ENCODE results near the gene UNC5CL.

GRCh38 chr6:40998661-40999060 is 40.4 kb downstream of the UNC5CL start:
- TF ChIP-seq, protein P1, sequence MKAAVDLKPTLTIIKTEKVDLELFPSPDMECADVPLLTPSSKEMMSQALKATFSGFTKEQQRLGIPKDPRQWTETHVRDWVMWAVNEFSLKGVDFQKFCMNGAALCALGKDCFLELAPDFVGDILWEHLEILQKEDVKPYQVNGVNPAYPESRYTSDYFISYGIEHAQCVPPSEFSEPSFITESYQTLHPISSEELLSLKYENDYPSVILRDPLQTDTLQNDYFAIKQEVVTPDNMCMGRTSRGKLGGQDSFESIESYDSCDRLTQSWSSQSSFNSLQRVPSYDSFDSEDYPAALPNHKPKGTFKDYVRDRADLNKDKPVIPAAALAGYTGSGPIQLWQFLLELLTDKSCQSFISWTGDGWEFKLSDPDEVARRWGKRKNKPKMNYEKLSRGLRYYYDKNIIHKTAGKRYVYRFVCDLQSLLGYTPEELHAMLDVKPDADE (conservative IDR thresholded peaks at IDR 0.05; ENCODE audit: control insufficient read depth, low read depth, low read length) = no peak
- TF ChIP-seq ZNF512 (tag; IDR thresholded peaks at IDR 0.05) (no peak), LCOR (CRISPR knock-in tag; IDR thresholded peaks at IDR 0.05) (no peak), MAFF (IDR thresholded peaks at IDR 0.05; ENCODE audit: low read length) (no peak), TBL1XR1 (IDR thresholded peaks at IDR 0.05; ENCODE audit: low read length in 2 of 2) (no peak), DPF2 (IDR thresholded peaks at IDR 0.05) (no peak)
- TF ChIP-seq, protein P2, sequence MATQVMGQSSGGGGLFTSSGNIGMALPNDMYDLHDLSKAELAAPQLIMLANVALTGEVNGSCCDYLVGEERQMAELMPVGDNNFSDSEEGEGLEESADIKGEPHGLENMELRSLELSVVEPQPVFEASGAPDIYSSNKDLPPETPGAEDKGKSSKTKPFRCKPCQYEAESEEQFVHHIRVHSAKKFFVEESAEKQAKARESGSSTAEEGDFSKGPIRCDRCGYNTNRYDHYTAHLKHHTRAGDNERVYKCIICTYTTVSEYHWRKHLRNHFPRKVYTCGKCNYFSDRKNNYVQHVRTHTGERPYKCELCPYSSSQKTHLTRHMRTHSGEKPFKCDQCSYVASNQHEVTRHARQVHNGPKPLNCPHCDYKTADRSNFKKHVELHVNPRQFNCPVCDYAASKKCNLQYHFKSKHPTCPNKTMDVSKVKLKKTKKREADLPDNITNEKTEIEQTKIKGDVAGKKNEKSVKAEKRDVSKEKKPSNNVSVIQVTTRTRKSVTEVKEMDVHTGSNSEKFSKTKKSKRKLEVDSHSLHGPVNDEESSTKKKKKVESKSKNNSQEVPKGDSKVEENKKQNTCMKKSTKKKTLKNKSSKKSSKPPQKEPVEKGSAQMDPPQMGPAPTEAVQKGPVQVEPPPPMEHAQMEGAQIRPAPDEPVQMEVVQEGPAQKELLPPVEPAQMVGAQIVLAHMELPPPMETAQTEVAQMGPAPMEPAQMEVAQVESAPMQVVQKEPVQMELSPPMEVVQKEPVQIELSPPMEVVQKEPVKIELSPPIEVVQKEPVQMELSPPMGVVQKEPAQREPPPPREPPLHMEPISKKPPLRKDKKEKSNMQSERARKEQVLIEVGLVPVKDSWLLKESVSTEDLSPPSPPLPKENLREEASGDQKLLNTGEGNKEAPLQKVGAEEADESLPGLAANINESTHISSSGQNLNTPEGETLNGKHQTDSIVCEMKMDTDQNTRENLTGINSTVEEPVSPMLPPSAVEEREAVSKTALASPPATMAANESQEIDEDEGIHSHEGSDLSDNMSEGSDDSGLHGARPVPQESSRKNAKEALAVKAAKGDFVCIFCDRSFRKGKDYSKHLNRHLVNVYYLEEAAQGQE (IDR thresholded peaks at IDR 0.05; ENCODE audit: borderline replicate concordance) = no peak
- TF ChIP-seq, protein P2 (CRISPR knock-in tag; IDR thresholded peaks at IDR 0.05; ENCODE audit: low read depth) = no peak
- TF ChIP-seq, protein P3, sequence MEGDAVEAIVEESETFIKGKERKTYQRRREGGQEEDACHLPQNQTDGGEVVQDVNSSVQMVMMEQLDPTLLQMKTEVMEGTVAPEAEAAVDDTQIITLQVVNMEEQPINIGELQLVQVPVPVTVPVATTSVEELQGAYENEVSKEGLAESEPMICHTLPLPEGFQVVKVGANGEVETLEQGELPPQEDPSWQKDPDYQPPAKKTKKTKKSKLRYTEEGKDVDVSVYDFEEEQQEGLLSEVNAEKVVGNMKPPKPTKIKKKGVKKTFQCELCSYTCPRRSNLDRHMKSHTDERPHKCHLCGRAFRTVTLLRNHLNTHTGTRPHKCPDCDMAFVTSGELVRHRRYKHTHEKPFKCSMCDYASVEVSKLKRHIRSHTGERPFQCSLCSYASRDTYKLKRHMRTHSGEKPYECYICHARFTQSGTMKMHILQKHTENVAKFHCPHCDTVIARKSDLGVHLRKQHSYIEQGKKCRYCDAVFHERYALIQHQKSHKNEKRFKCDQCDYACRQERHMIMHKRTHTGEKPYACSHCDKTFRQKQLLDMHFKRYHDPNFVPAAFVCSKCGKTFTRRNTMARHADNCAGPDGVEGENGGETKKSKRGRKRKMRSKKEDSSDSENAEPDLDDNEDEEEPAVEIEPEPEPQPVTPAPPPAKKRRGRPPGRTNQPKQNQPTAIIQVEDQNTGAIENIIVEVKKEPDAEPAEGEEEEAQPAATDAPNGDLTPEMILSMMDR (IDR thresholded peaks at IDR 0.05 in 2 of 3, conservative IDR thresholded peaks at IDR 0.05 in 1 of 3; ENCODE audit: insufficient read depth in 2 of 3, low read depth in 1 of 3, low read length in 3 of 3) = no peak

Data from K562 (cell line).